Right atrium auricular region (tissue), 2 donors: ENCODE data around the gene ADAMTS2. TPM values are rescaled to one million over a fixed set of nuclear protein-coding genes. Genes with fewer than 3 reads are reported as not detected.

Experiments
- DNase-seq: peaks from one replicate; pipeline ENCODE4 v3.0.0-alpha.2; 2019; ENCODE audit warnings: low spot score
- H3K27ac ChIP-seq, 2 donors: fragments of 200-600 bp; sonication (generic); 1 replicate in 1 of 2; 2 replicates in 1 of 2; pipeline ENCODE4 v1.5.1; 2016 to 2019
- H3K27me3 ChIP-seq, 2 donors: fragments of 200-600 bp; sonication (generic); one replicate each; pipeline versions ENCODE4 v1.5.1 to v1.6.0; 2017 to 2019
- H3K36me3 ChIP-seq: fragments of 200-600 bp; sonication (generic); one replicate; pipeline ENCODE4 v1.5.1; 2016
- H3K4me1 ChIP-seq, 2 donors: fragments of 200-600 bp; sonication (generic); one replicate each; pipeline versions ENCODE4 v1.5.1 to v1.6.0; 2017 to 2019
- H3K4me3 ChIP-seq, 2 donors: fragments of 200-600 bp; sonication (generic); 1 replicate in 1 of 2; 2 replicates in 1 of 2; pipeline ENCODE4 v1.5.1; 2017 to 2019; ENCODE audit warnings: mild to moderate bottlenecking in 1 of 2, moderate library complexity in 1 of 2
- H3K9me3 ChIP-seq, 2 donors: fragments of 200-600 bp; sonication (generic); one replicate each; pipeline ENCODE4 v1.5.1; 2019
- CTCF ChIP-seq, 2 donors: fragments of 200-600 bp; sonication (generic); IDR thresholded peaks; one replicate each; pipeline ENCODE4 v1.5.1; 2019; ENCODE audit warnings: antibody characterized with exemption in 2 of 2
- total RNA-seq, 2 donors: library from RNA; depleted of rRNA; stranded (reverse); fragments of >200 nt; gene quantifications; one replicate each; pipeline ENCODE4 v1.1.0, GENCODE V29; 2016

ADAMTS2 gene
- total RNA-seq, 2 donors from 2014 or later, result 13.6 to 13.7 TPM

- H3K9me3 ChIP-seq, result no peaks in the 10 kb centered on the region
- no peaks in the 10 kb centered on the region for H3K36me3 ChIP-seq
- peaks cover 0 to 18% of the 10 kb centered on the region in 2 donors for H3K4me1 ChIP-seq
- no peak for TF ChIP-seq CTCF (IDR thresholded peaks at IDR 0.05)
- no peak overlapping the region for H3K4me3 ChIP-seq
- H3K27ac ChIP-seq, result no peak overlapping the region
- DNase-seq, result no peak
- no peaks in the 10 kb centered on the region for H3K27me3 ChIP-seq
These were observed 22.0 kb downstream of the ADAMTS2 start for GRCh38 chr5:179323026-179323870.

GRCh38 chr5:179322071-179323025, 22.9 kb downstream of the ADAMTS2 start:
- Histone ChIP-seq H3K4me1 (peaks cover 0 to 24% of the 10 kb centered on the region in 2 donors), H3K36me3 (no peaks in the 10 kb centered on the region), H3K4me3 (no peak overlapping the region), H3K27ac (no peak overlapping the region), H3K27me3 (no peaks in the 10 kb centered on the region), H3K9me3 (no peaks in the 10 kb centered on the region)
- DNase-seq, result no peak
- TF ChIP-seq CTCF (IDR thresholded peaks at IDR 0.05), result no peak

- H3K4me1 ChIP-seq, result peaks cover 0 to 21% of the 10 kb centered on the region in 2 donors
- DNase-seq, result no peak
- no peak overlapping the region for H3K4me3 ChIP-seq
- no peak for TF ChIP-seq CTCF (IDR thresholded peaks at IDR 0.05)
- H3K9me3 ChIP-seq, result no peaks in the 10 kb centered on the region
- no peak overlapping the region for H3K27ac ChIP-seq
- no peaks in the 10 kb centered on the region for H3K36me3 ChIP-seq
- no peaks in the 10 kb centered on the region for H3K27me3 ChIP-seq
These were observed 23.9 kb downstream of the ADAMTS2 start for GRCh38 chr5:179321206-179321987.

- TF ChIP-seq CTCF (IDR thresholded peaks at IDR 0.05), result no peak
- no peaks in the 10 kb centered on the region for H3K27me3 ChIP-seq
- H3K9me3 ChIP-seq, result no peaks in the 10 kb centered on the region
- no peak overlapping the region for H3K4me3 ChIP-seq
- H3K36me3 ChIP-seq, result no peaks in the 10 kb centered on the region
- peaks cover 0 to 22% of the 10 kb centered on the region in 2 donors for H3K4me1 ChIP-seq
- H3K27ac ChIP-seq, result peak overlapping the region in 1 of 2 donors; percentile 16
- no peak for DNase-seq
These were observed 25.4 kb downstream of the ADAMTS2 start for GRCh38 chr5:179319741-179320281.

- H3K4me1 ChIP-seq, result peaks cover 0 to 29% of the 10 kb centered on the region in 2 donors
- DNase-seq, result no peak
These were observed 26.1 kb downstream of the ADAMTS2 start for GRCh38 chr5:179319123-179319522.

More at GRCh38 chr5:179319123-179319522, 26.1 kb downstream of the ADAMTS2 start:
- H3K36me3 ChIP-seq, result no peaks in the 10 kb centered on the region
- H3K9me3 ChIP-seq, result no peaks in the 10 kb centered on the region
- no peak overlapping the region for H3K4me3 ChIP-seq
- no peak for TF ChIP-seq CTCF (IDR thresholded peaks at IDR 0.05)
- no peak overlapping the region for H3K27ac ChIP-seq
- H3K27me3 ChIP-seq, result no peaks in the 10 kb centered on the region
